Thoracic aorta (tissue), 2 donors: Measurements from ENCODE around the gene MRPS10. TPM values are rescaled to one million over a fixed set of nuclear protein-coding genes. Genes with fewer than 3 reads are reported as not detected.

ENCODE experiments used
- ATAC-seq: fragments of 150-250 bp; one replicate; pipeline ENCODE4 v1.8.0; 2017; ENCODE audit warnings: low read depth; ENCODE audit not compliant: insufficient number of reproducible peaks, low FRiP score
- DNase-seq: peaks from one replicate; pipeline ENCODE4 v3.0.0-alpha.2; 2020; ENCODE audit warnings: low spot score
- H3K27ac ChIP-seq, 2 donors: fragments of 200-600 bp; sonication (generic); 1 replicate in 1 of 2; 2 replicates in 1 of 2; pipeline ENCODE4 v1.5.1; 2016; ENCODE audit warnings: mild to moderate bottlenecking in 2 of 2, moderate library complexity in 2 of 2
- H3K27me3 ChIP-seq: fragments of 200-600 bp; sonication (generic); replicated peaks from 2 replicates; pipeline ENCODE4 v1.6.0; 2016; ENCODE audit warnings: mild to moderate bottlenecking; ENCODE audit not compliant: insufficient read depth
- H3K36me3 ChIP-seq: fragments of 200-600 bp; sonication (generic); one replicate; pipeline ENCODE4 v1.5.1; 2016
- H3K4me1 ChIP-seq, 2 donors: fragments of 200-600 bp; sonication (generic); 1 replicate in 1 of 2; 2 replicates in 1 of 2; pipeline versions ENCODE4 v1.5.1 to v1.6.0; 2016; ENCODE audit warnings: low read depth in 2 of 2, mild to moderate bottlenecking in 1 of 2; ENCODE audit not compliant: control insufficient read depth in 1 of 2
- H3K4me3 ChIP-seq: fragments of 200-600 bp; sonication (generic); 2 replicates; pipeline ENCODE4 v1.5.1; 2016; ENCODE audit warnings: mild to moderate bottlenecking
- H3K9me3 ChIP-seq: fragments of 200-600 bp; sonication (generic); 2 replicates; pipeline ENCODE4 v1.5.1; 2016
- CTCF ChIP-seq: fragments of 200-600 bp; sonication (generic); IDR thresholded peaks from one replicate; pipeline ENCODE4 v1.5.1; 2019; ENCODE audit warnings: antibody characterized with exemption
- total RNA-seq, 2 donors: library from RNA; depleted of rRNA; stranded (reverse); fragments of >200 nt; gene quantifications; one replicate each; pipeline versions ENCODE4 v1.1.0 to v1.2.3, GENCODE V29; 2016

MRPS10 gene
- total RNA-seq, 2 donors from 2014 or later = 23.0 to 30.0 TPM

- Histone ChIP-seq H3K4me3 (no peak overlapping the region), H3K27ac (no peak overlapping the region), H3K9me3 (no peaks in the 10 kb centered on the region), H3K27me3 (no peaks in the 10 kb centered on the region), H3K36me3 (peaks cover 6% of the 10 kb centered on the region), H3K4me1 (peaks cover 0 to 7% of the 10 kb centered on the region in 2 donors)
- no peak for TF ChIP-seq CTCF
- DNase-seq = no peak
- ATAC-seq = no peak
Measured at GRCh38 chr6:42200035-42200434, 17.6 kb downstream of the MRPS10 start.

GRCh38 chr6:42199106-42199981 is 18.3 kb downstream of the MRPS10 start:
- no peak overlapping the region for H3K27ac ChIP-seq
- no peak for ATAC-seq
- no peak overlapping the region for H3K4me3 ChIP-seq

GRCh38 chr6:42197555-42198362 is 19.9 kb downstream of the MRPS10 start:
- Histone ChIP-seq H3K4me1 (peaks cover 0 to 7% of the 10 kb centered on the region in 2 donors), H3K9me3 (no peaks in the 10 kb centered on the region), H3K4me3 (no peak overlapping the region), H3K27ac (no peak overlapping the region), H3K27me3 (no peaks in the 10 kb centered on the region), H3K36me3 (peaks cover 2% of the 10 kb centered on the region)
- DNase-seq = no peak
- ATAC-seq = no peak
- TF ChIP-seq CTCF = no peak

More at GRCh38 chr6:42199106-42199981, 18.3 kb downstream of the MRPS10 start:
- H3K9me3 ChIP-seq = no peaks in the 10 kb centered on the region
- H3K4me1 ChIP-seq = peaks cover 0 to 7% of the 10 kb centered on the region in 2 donors
- TF ChIP-seq CTCF = no peak
- peaks cover 6% of the 10 kb centered on the region for H3K36me3 ChIP-seq
- no peaks in the 10 kb centered on the region for H3K27me3 ChIP-seq
- no peak for DNase-seq

- no peak for DNase-seq
- Histone ChIP-seq H3K27ac (no peak overlapping the region), H3K36me3 (no peaks in the 10 kb centered on the region), H3K9me3 (no peaks in the 10 kb centered on the region), H3K4me3 (no peak overlapping the region), H3K27me3 (no peaks in the 10 kb centered on the region), H3K4me1 (peaks cover 0 to 4% of the 10 kb centered on the region in 2 donors)
- no peak for ATAC-seq
- TF ChIP-seq CTCF = no peak
Measured at GRCh38 chr6:42195415-42195814, 22.2 kb downstream of the MRPS10 start.

GRCh38 chr6:42194056-42194455 is 23.6 kb downstream of the MRPS10 start:
- no peak for DNase-seq
- no peaks in the 10 kb centered on the region for H3K36me3 ChIP-seq

More at GRCh38 chr6:42194056-42194455, 23.6 kb downstream of the MRPS10 start:
- Histone ChIP-seq H3K4me1 (no peaks in the 10 kb centered on the region), H3K9me3 (no peaks in the 10 kb centered on the region), H3K27me3 (no peaks in the 10 kb centered on the region), H3K27ac (no peak overlapping the region), H3K4me3 (no peak overlapping the region)
- ATAC-seq = no peak
- no peak for TF ChIP-seq CTCF
